Muscle of leg (tissue), 11 donors: ENCODE results near the gene PSENEN. TPM values are rescaled to one million over a fixed set of nuclear protein-coding genes. Genes with fewer than 3 reads are reported as not detected.

Experiments
- DNase-seq: peaks from one replicate; pipeline ENCODE4 v3.0.0; 2013
- H3K27ac ChIP-seq: one replicate; pipeline ENCODE4 v1.5.1; 2013; ENCODE audit warnings: mild to moderate bottlenecking, low read length, control low read depth
- H3K27me3 ChIP-seq: one replicate; pipeline ENCODE4 v1.6.1; 2013; ENCODE audit warnings: low read length; ENCODE audit not compliant: control insufficient read depth, insufficient read depth
- H3K36me3 ChIP-seq: one replicate; pipeline ENCODE4 v1.6.1; 2013; ENCODE audit warnings: low read length; ENCODE audit not compliant: control insufficient read depth, insufficient read depth
- H3K4me1 ChIP-seq: one replicate; pipeline ENCODE4 v1.6.1; 2013; ENCODE audit warnings: low read length; ENCODE audit not compliant: control insufficient read depth, insufficient read depth
- H3K4me3 ChIP-seq: one replicate; pipeline ENCODE4 v1.5.1; 2013; ENCODE audit warnings: low read length, control low read depth
- H3K9me3 ChIP-seq: replicated peaks from 2 replicates; pipeline ENCODE4 v1.6.1; 2013; ENCODE audit warnings: low read depth, low read length; ENCODE audit not compliant: control insufficient read depth
- WGBS: methylation state at CpG from one replicate; pipeline ENCODE4 v1.1.5; 2013; ENCODE audit warnings: missing lambda C conversion rate; ENCODE audit not compliant: insufficient coverage; 5-methylcytosine and 5-hydroxymethylcytosine counted together
- polyA plus RNA-seq, 8 donors: library from polyadenylated mRNA; unstranded; fragments of 120-200 nt; gene quantifications; one replicate each; pipeline versions ENCODE4 v1.2.1 to v1.2.3, GENCODE V29; 2013; ENCODE audit warnings: inconsistent platforms in 1 of 8, low replicate concordance in 1 of 8; ENCODE audit not compliant: insufficient read length in 8 of 8, insufficient read depth in 1 of 8
- total RNA-seq: library from RNA; stranded (reverse); fragments of 120-200 nt; gene quantifications from one replicate; pipeline ENCODE4 v1.2.4, GENCODE V29; 2013

The PSENEN gene
- total and polyA plus RNA-seq, 9 donors = 34.1 to 45.1 (median 37.1) TPM

GRCh38 chr19:35740108-35740422 is 5.4 kb upstream of the PSENEN start:
- Histone ChIP-seq H3K27me3 (no peaks in the 10 kb centered on the region), H3K27ac (peak overlapping the region; percentile 73), H3K4me3 (peak overlapping the region; percentile 69), H3K4me1 (peaks cover 33% of the 10 kb centered on the region), H3K36me3 (peaks cover 53% of the 10 kb centered on the region), H3K9me3 (no peaks in the 10 kb centered on the region)
- WGBS = 3% methylated on average over 13 of the region's 16 CpGs
- DNase-seq = no peak

GRCh38 chr19:35740423-35741202 is 4.8 kb upstream of the PSENEN start:
- Histone ChIP-seq H3K4me3 (peak overlapping the region; percentile 69), H3K27ac (peak overlapping the region; percentile 97), H3K4me1 (peaks cover 33% of the 10 kb centered on the region), H3K9me3 (no peaks in the 10 kb centered on the region), H3K27me3 (no peaks in the 10 kb centered on the region), H3K36me3 (peaks cover 49% of the 10 kb centered on the region)
- under 1% methylated on average over 63 of the region's 63 CpGs for WGBS
- DNase-seq = peak; percentile 99

- Histone ChIP-seq H3K4me3 (peak overlapping the region; percentile 69), H3K27me3 (no peaks in the 10 kb centered on the region), H3K27ac (peak overlapping the region; percentile 97), H3K9me3 (no peaks in the 10 kb centered on the region), H3K36me3 (peaks cover 47% of the 10 kb centered on the region), H3K4me1 (peaks cover 38% of the 10 kb centered on the region)
- no CpG with 5 or more reads among the region's 12 CpGs for WGBS
- DNase-seq = no peak
These were observed 4.3 kb upstream of the PSENEN start for GRCh38 chr19:35741203-35741515.

GRCh38 chr19:35742121-35742724 is 3.2 kb upstream of the PSENEN start, which contains the start of gene IGFLR1:
TSS of gene IGFLR1 (minus strand) at chr19:35742452. CDS start at chr19:35741180, 1,272 bp downstream.
- H3K4me1 ChIP-seq = peaks cover 43% of the 10 kb centered on the region
- 92% methylated on average over 6 of the region's 9 CpGs for WGBS
- peak within 1 kb of the TSS; percentile 51 for H3K27ac ChIP-seq
- no peaks in the 10 kb centered on the region for H3K27me3 ChIP-seq
- peaks cover 37% of the 10 kb centered on the region for H3K36me3 ChIP-seq
- peak within 1 kb of the TSS; percentile 69 for H3K4me3 ChIP-seq
- no peaks in the 10 kb centered on the region for H3K9me3 ChIP-seq
- peak; percentile 69 for DNase-seq

DNA sequence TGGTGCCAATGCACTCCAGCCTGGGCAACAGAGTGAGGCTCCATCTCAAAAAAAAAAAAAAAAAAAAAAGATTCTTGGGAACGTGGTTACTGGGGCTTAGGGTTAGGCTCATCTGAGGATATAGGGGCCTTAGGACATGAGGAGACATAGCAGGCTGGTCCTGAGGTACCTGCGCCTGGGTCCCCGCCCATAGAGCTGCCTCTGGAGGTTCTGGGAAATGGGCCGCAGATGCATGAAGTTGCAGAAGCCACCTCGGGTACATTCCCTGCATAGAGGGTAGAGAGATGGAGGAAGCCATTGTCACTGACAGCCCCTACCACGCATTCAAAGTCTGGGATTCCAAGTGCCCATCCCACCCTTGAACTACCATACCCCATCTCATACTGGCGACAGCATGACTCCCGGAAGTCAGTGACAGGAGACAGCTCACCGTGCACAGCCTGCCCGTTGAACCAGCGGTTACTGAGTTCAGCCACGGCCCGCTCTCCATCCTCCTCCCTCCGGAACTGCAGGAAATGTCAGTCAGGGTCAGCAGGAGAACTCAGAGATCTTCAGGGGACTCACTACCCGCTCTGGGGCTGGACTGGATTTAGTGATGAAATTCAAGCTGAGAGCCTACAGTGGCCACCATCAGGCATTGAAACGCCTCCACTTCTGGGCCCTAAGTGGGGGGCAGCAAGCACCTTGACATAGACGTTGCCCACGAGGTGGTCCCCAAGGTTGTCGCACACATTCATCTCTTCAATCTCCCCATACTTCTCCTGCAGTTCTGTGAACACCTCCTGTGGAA is 1.6 kb upstream of the PSENEN start:
- H3K27me3 ChIP-seq = no peaks in the 10 kb centered on the region
- 87% methylated on average over 16 of the region's 19 CpGs for WGBS
- peaks cover 48% of the 10 kb centered on the region for H3K4me1 ChIP-seq
- peaks cover 20% of the 10 kb centered on the region for H3K36me3 ChIP-seq
- no peak overlapping the region for H3K27ac ChIP-seq
- no peaks in the 10 kb centered on the region for H3K9me3 ChIP-seq
- H3K4me3 ChIP-seq = no peak overlapping the region
- no peak for DNase-seq

GRCh38 chr19:35744430-35745327 is 772 bp upstream of the PSENEN start:
- DNase-seq = peak; percentile 99
- H3K4me1 ChIP-seq = peaks cover 52% of the 10 kb centered on the region
- under 1% methylated on average over 33 of the region's 41 CpGs for WGBS

GRCh38 chr19:35746087-35746462 is 624 bp downstream of the PSENEN start:
- peaks cover 18% of the 10 kb centered on the region for H3K36me3 ChIP-seq
- H3K27ac ChIP-seq = peak overlapping the region; percentile 91
- no peak for DNase-seq
- no peaks in the 10 kb centered on the region for H3K9me3 ChIP-seq
- 0% methylated on average over 3 of the region's 4 CpGs for WGBS
- H3K4me1 ChIP-seq = peaks cover 44% of the 10 kb centered on the region
- peak overlapping the region; percentile 92 for H3K4me3 ChIP-seq
- no peaks in the 10 kb centered on the region for H3K27me3 ChIP-seq

More at GRCh38 chr19:35744430-35745327, 772 bp upstream of the PSENEN start:
- H3K9me3 ChIP-seq = no peaks in the 10 kb centered on the region
- peak overlapping the region; percentile 65 for H3K4me3 ChIP-seq
- H3K36me3 ChIP-seq = peaks cover 15% of the 10 kb centered on the region
- H3K27ac ChIP-seq = peak overlapping the region; percentile 99
- no peaks in the 10 kb centered on the region for H3K27me3 ChIP-seq

DNA sequence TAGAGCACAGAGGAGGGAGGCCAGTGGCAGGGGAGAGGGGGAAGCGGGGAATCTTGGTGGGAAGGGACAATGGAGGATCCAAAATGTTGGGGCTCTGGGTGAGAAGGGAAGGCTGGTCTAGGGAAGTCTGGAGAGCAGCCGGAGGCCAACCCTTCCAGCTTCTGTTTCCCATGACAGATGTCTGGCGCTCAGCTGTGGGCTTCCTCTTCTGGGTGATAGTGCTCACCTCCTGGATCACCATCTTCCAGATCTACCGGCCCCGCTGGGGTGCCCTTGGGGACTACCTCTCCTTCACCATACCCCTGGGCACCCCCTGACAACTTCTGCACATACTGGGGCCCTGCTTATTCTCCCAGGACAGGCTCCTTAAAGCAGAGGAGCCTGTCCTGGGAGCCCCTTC is 1.1 kb downstream of the PSENEN start:
- no peak for DNase-seq
- Histone ChIP-seq H3K4me3 (peak overlapping the region; percentile 92), H3K27ac (peak overlapping the region; percentile 91), H3K36me3 (peaks cover 18% of the 10 kb centered on the region), H3K27me3 (no peaks in the 10 kb centered on the region), H3K9me3 (no peaks in the 10 kb centered on the region), H3K4me1 (peaks cover 39% of the 10 kb centered on the region)
- 82% methylated on average over 4 of the region's 5 CpGs for WGBS

DNA sequence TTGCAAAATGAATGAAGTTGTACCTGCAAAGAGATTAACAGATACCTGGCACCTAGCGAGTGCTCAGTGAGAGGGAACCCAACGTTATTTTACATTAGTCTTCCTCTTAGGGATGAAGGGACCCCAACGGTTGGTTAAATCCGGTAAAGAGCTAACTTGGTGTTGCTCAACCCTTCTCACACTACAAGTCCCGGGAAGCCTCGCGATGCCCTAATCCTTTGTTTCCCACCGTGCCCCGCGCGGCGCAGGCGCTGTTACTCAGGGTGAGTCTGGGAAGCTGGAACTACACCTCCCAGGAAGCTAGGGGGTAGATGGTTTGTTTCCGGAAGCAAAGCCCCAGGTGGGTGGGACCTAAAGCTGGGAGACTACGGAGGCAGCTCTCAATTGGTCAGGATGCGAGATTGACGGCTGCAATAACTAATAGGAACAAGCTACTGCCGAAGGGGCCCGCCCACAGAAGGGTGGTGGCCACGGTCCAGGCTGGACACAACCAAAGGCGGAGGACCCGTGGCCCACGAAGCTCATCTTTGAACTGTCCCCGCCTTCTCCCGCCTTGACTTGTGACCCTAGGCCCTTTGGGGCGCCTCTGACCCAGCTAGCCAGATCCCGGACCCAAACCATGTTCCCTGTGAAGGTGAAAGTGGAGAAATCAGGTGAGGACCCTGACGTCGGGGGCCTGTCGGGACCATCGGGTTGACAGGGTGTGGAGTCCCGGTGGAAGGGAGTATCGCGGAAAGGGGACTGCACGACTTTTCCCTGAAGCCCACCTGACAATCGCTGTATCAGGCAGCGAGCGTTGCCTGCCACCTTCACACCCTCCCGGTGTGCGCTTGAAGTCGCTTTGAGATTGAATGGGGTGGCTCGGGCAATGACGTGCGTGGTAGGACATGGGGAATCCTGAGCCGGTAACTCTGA is 2.9 kb downstream of the PSENEN start, which contains the start of gene LIN37:
Gene LIN37 (plus strand): TSS at position 471 of the 915 bp plus-strand sequence. CDS start 149 bp downstream, at position 620.
- Histone ChIP-seq H3K9me3 (no peaks in the 10 kb centered on the region), H3K27me3 (no peaks in the 10 kb centered on the region), H3K4me3 (peak within 1 kb of the TSS; percentile 88), H3K27ac (peak within 1 kb of the TSS; percentile 71), H3K36me3 (peaks cover 25% of the 10 kb centered on the region), H3K4me1 (peaks cover 33% of the 10 kb centered on the region)
- peak; percentile 100 for DNase-seq
- WGBS = under 1% methylated on average over 18 of the region's 45 CpGs
